ENCODE measurements around the gene IFFO2. TPM values are rescaled to one million over a fixed set of nuclear protein-coding genes. Genes with fewer than 3 reads are reported as not detected.

The IFFO2 gene
- total and polyA plus RNA-seq, 2 experiments from 2014 or later = 0.71 to 7.5 TPM

DNA sequence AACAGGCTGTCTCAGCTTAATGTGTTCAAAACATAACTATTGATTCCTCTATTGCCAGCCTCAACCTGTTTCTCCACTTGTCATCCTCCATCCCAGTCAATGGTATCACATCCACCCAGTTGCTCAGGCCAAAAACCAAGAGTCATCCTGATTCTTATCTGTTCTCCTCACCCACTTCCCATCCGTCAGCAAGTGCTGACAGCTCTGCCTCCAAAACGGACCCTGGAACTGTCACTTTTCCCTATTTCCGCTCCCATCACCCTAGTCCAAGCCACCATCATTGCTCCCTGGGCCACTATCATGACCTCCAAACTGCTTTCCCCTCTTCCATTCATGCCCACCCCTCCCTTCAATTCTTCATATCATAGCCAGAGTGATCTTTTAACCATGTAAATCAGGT lies 36.2 kb upstream of the IFFO2 start:
- Histone ChIP-seq H4K20me1 (replicated peaks; ENCODE audit: insufficient read depth) (no peaks in the 10 kb centered on the region), H3F3A (replicated peaks; ENCODE audit: low read depth) (no peaks in the 10 kb centered on the region), H2AFZ (no peak overlapping the region), H3K36me3 (ENCODE audit: insufficient read depth) (no peaks in the 10 kb centered on the region), H3K4me2 (no peak overlapping the region), H3K27me3 (ENCODE audit: insufficient read depth) (no peaks in the 10 kb centered on the region), H3K27ac (ENCODE audit: low read depth) (no peak overlapping the region), H3K79me2 (replicated peaks; ENCODE audit: insufficient read depth) (no peaks in the 10 kb centered on the region), H3K9me2 (ENCODE audit: insufficient read depth) (no peaks in the 10 kb centered on the region; the same call in 1 of the 2 replicates), H3K4me3 (no peak overlapping the region), H3K4me1 (ENCODE audit: insufficient read depth) (no peaks in the 10 kb centered on the region; the same call in 1 of the 2 replicates)
- no peak for DNase-seq (ENCODE audit: low spot score)
- Mint-ChIP-seq H3K27ac (no peak overlapping the region), H3K4me1 (no peaks in the 10 kb centered on the region), H3K9me3 (no peaks in the 10 kb centered on the region), H3K36me3 (ENCODE audit: low read depth) (no peaks in the 10 kb centered on the region), H3K4me3 (no peak overlapping the region), H3K27me3 (ENCODE audit: insufficient read depth, low read depth, poor library complexity) (no peaks in the 10 kb centered on the region)
- no peak for ATAC-seq
- TF ChIP-seq ZNF331 (CRISPR knock-in tag; IDR thresholded peaks at IDR 0.05; ENCODE audit: low read depth) = no peak
- no peak for TF ChIP-seq EZH2 (IDR thresholded peaks at IDR 0.05; ENCODE audit: low read depth, unreplicated experiment)
- TF ChIP-seq, protein P1, sequence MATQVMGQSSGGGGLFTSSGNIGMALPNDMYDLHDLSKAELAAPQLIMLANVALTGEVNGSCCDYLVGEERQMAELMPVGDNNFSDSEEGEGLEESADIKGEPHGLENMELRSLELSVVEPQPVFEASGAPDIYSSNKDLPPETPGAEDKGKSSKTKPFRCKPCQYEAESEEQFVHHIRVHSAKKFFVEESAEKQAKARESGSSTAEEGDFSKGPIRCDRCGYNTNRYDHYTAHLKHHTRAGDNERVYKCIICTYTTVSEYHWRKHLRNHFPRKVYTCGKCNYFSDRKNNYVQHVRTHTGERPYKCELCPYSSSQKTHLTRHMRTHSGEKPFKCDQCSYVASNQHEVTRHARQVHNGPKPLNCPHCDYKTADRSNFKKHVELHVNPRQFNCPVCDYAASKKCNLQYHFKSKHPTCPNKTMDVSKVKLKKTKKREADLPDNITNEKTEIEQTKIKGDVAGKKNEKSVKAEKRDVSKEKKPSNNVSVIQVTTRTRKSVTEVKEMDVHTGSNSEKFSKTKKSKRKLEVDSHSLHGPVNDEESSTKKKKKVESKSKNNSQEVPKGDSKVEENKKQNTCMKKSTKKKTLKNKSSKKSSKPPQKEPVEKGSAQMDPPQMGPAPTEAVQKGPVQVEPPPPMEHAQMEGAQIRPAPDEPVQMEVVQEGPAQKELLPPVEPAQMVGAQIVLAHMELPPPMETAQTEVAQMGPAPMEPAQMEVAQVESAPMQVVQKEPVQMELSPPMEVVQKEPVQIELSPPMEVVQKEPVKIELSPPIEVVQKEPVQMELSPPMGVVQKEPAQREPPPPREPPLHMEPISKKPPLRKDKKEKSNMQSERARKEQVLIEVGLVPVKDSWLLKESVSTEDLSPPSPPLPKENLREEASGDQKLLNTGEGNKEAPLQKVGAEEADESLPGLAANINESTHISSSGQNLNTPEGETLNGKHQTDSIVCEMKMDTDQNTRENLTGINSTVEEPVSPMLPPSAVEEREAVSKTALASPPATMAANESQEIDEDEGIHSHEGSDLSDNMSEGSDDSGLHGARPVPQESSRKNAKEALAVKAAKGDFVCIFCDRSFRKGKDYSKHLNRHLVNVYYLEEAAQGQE (IDR thresholded peaks at IDR 0.05; ENCODE audit: unreplicated experiment) = no peak
- TF ChIP-seq EZH2phosphoT487 (IDR thresholded peaks at IDR 0.05; ENCODE audit: unreplicated experiment) = no peak
- no peak for TF ChIP-seq ZNF114 (CRISPR knock-in tag; IDR thresholded peaks at IDR 0.05)
- TF ChIP-seq JUNB (IDR thresholded peaks at IDR 0.05; ENCODE audit: unreplicated experiment) = no peak
- TF ChIP-seq, protein P2, sequence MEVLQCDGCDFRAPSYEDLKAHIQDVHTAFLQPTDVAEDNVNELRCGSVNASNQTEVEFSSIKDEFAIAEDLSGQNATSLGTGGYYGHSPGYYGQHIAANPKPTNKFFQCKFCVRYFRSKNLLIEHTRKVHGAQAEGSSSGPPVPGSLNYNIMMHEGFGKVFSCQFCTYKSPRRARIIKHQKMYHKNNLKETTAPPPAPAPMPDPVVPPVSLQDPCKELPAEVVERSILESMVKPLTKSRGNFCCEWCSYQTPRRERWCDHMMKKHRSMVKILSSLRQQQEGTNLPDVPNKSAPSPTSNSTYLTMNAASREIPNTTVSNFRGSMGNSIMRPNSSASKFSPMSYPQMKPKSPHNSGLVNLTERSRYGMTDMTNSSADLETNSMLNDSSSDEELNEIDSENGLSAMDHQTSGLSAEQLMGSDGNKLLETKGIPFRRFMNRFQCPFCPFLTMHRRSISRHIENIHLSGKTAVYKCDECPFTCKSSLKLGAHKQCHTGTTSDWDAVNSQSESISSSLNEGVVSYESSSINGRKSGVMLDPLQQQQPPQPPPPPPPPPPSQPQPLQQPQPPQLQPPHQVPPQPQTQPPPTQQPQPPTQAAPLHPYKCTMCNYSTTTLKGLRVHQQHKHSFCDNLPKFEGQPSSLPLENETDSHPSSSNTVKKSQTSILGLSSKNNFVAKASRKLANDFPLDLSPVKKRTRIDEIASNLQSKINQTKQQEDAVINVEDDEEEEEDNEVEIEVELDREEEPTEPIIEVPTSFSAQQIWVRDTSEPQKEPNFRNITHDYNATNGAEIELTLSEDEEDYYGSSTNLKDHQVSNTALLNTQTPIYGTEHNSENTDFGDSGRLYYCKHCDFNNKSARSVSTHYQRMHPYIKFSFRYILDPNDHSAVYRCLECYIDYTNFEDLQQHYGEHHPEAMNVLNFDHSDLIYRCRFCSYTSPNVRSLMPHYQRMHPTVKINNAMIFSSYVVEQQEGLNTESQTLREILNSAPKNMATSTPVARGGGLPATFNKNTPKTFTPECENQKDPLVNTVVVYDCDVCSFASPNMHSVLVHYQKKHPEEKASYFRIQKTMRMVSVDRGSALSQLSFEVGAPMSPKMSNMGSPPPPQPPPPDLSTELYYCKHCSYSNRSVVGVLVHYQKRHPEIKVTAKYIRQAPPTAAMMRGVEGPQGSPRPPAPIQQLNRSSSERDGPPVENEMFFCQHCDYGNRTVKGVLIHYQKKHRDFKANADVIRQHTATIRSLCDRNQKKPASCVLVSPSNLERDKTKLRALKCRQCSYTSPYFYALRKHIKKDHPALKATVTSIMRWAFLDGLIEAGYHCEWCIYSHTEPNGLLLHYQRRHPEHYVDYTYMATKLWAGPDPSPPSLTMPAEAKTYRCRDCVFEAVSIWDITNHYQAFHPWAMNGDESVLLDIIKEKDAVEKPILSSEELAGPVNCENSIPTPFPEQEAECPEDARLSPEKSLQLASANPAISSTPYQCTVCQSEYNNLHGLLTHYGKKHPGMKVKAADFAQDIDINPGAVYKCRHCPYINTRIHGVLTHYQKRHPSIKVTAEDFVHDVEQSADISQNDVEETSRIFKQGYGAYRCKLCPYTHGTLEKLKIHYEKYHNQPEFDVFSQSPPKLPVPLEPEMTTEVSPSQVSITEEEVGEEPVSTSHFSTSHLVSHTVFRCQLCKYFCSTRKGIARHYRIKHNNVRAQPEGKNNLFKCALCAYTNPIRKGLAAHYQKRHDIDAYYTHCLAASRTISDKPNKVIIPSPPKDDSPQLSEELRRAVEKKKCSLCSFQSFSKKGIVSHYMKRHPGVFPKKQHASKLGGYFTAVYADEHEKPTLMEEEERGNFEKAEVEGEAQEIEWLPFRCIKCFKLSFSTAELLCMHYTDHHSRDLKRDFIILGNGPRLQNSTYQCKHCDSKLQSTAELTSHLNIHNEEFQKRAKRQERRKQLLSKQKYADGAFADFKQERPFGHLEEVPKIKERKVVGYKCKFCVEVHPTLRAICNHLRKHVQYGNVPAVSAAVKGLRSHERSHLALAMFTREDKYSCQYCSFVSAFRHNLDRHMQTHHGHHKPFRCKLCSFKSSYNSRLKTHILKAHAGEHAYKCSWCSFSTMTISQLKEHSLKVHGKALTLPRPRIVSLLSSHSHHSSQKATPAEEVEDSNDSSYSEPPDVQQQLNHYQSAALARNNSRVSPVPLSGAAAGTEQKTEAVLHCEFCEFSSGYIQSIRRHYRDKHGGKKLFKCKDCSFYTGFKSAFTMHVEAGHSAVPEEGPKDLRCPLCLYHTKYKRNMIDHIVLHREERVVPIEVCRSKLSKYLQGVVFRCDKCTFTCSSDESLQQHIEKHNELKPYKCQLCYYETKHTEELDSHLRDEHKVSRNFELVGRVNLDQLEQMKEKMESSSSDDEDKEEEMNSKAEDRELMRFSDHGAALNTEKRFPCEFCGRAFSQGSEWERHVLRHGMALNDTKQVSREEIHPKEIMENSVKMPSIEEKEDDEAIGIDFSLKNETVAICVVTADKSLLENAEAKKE (CRISPR knock-in tag; IDR thresholded peaks at IDR 0.05) = no peak
- no peak for TF ChIP-seq NANOG (IDR thresholded peaks at IDR 0.05; ENCODE audit: borderline replicate concordance)
- TF ChIP-seq CREB1 (CRISPR knock-in tag; IDR thresholded peaks at IDR 0.05; ENCODE audit: low read depth) = no peak
- no peak for TF ChIP-seq POLR2AphosphoS5 (IDR thresholded peaks at IDR 0.05; ENCODE audit: low read depth)
- TF ChIP-seq STAT1 (IDR thresholded peaks at IDR 0.05; ENCODE audit: unreplicated experiment) = no peak
- TF ChIP-seq, protein P3, sequence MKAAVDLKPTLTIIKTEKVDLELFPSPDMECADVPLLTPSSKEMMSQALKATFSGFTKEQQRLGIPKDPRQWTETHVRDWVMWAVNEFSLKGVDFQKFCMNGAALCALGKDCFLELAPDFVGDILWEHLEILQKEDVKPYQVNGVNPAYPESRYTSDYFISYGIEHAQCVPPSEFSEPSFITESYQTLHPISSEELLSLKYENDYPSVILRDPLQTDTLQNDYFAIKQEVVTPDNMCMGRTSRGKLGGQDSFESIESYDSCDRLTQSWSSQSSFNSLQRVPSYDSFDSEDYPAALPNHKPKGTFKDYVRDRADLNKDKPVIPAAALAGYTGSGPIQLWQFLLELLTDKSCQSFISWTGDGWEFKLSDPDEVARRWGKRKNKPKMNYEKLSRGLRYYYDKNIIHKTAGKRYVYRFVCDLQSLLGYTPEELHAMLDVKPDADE (IDR thresholded peaks at IDR 0.05) = no peak
